Upper lobe of right lung (tissue), 1 donor: Measurements from ENCODE around the gene MMEL1. TPM values are rescaled to one million over a fixed set of nuclear protein-coding genes. Genes with fewer than 3 reads are reported as not detected.

ENCODE experiments used
- ATAC-seq: fragments of 200-7000 bp; cut with Tn5 transposase; one replicate; pipeline ENCODE4 v1.9.1; 2020; ENCODE audit warnings: mild to moderate bottlenecking, moderate library complexity
- DNase-seq: peaks from one replicate; pipeline ENCODE4 v3.0.0-alpha.2; 2020
- H3K27ac ChIP-seq: fragments of 200-600 bp; one replicate; pipeline ENCODE4 v1.8.0; 2022
- H3K27me3 ChIP-seq: fragments of 200-600 bp; one replicate; pipeline ENCODE4 v1.8.0; 2022; ENCODE audit warnings: mild to moderate bottlenecking
- H3K36me3 ChIP-seq: fragments of 200-600 bp; one replicate; pipeline ENCODE4 v1.8.0; 2022
- H3K4me1 ChIP-seq: fragments of 200-600 bp; one replicate; pipeline ENCODE4 v1.8.0; 2022
- H3K4me3 ChIP-seq: fragments of 200-600 bp; one replicate; pipeline ENCODE4 v1.8.0; 2022; ENCODE audit warnings: mild to moderate bottlenecking
- H3K9me3 ChIP-seq: fragments of 200-600 bp; one replicate; pipeline ENCODE4 v1.8.0; 2022
- intact Hi-C: fragments of 100-400 bp; cut with DNase I; formaldehyde crosslinking; loops from one replicate; pipeline ENCODE4 v1.11.0; 2022
- total RNA-seq: library from RNA; stranded (reverse); fragmentation: NEBNext Ultra II Directional; extraction: Animal tissue kit (Norgen Biotek cat#: 25700); gene quantifications from one replicate; pipeline ENCODE4 v1.2.1, GENCODE V29; 2021
- TF ChIP-seq, protein P1 (sequence below): fragments of 200-600 bp; IDR thresholded peaks from one replicate; pipeline ENCODE4 v1.8.0; 2022; ENCODE audit warnings: antibody characterized with exemption
- donor health status: DM: no; HTN: yes; CAD: no; lungs with severe emphysema.

MMEL1 gene
- total RNA-seq, 1 donor from 2014 or later, result 3.2 TPM

DNA sequence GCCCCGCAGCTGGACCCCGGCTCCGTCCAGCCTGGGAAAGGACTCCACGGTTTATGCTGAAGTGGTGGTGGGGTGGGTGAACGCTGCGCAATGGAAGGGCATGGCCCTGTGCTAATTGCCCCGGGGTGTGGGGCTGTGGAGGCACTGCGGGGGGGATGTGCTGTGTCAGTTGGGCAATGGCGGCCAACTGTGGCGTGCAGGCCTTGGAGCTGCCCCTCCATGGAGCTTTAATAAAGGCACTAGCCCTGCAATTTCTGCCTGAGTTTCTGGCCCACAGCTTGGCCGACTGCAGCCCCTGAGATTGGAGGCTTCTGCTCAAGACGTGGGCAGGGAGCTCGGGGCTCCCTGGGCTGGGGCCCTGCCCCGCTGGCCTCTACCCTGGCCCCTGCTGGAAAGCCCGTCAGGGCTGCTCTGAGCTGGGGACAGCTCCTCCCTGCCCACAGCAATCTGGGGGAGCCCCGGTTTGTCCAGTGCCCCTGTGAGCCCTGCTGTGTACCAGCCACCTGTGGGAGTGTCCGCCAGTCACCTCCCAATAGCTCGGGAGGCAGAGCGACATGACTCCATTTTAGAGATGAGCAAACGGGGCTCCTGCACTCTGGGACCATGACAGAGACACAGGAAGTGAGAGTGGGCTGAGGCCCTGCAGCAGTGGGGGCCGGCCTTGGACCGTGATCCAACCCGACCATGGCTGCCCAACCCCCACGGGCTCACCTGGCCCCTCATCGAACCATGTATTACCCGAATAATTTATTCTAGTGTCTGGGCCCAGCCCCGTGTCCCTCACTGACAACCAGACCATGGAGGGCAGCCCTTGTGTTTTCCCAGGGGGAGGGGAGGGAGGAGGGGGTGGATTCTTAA, 85.4 kb downstream of the MMEL1 start:
- H3K9me3 ChIP-seq, result no peaks in the 10 kb centered on the region
- H3K27me3 ChIP-seq, result no peaks in the 10 kb centered on the region
- intact Hi-C loops, result loop anchor here (10.0 kb wide), 1 partner anchor 133 kb away; the partner anchor contains the start of gene PEX10
- TF ChIP-seq, protein P1, sequence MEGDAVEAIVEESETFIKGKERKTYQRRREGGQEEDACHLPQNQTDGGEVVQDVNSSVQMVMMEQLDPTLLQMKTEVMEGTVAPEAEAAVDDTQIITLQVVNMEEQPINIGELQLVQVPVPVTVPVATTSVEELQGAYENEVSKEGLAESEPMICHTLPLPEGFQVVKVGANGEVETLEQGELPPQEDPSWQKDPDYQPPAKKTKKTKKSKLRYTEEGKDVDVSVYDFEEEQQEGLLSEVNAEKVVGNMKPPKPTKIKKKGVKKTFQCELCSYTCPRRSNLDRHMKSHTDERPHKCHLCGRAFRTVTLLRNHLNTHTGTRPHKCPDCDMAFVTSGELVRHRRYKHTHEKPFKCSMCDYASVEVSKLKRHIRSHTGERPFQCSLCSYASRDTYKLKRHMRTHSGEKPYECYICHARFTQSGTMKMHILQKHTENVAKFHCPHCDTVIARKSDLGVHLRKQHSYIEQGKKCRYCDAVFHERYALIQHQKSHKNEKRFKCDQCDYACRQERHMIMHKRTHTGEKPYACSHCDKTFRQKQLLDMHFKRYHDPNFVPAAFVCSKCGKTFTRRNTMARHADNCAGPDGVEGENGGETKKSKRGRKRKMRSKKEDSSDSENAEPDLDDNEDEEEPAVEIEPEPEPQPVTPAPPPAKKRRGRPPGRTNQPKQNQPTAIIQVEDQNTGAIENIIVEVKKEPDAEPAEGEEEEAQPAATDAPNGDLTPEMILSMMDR, result no peak
- peak overlapping the region; percentile 97 for H3K27ac ChIP-seq
- no peaks in the 10 kb centered on the region for H3K36me3 ChIP-seq
- H3K4me1 ChIP-seq, result peaks cover 38% of the 10 kb centered on the region
- DNase-seq, result no peak
- no peak for ATAC-seq
- H3K4me3 ChIP-seq, result peak overlapping the region; percentile 85

DNA sequence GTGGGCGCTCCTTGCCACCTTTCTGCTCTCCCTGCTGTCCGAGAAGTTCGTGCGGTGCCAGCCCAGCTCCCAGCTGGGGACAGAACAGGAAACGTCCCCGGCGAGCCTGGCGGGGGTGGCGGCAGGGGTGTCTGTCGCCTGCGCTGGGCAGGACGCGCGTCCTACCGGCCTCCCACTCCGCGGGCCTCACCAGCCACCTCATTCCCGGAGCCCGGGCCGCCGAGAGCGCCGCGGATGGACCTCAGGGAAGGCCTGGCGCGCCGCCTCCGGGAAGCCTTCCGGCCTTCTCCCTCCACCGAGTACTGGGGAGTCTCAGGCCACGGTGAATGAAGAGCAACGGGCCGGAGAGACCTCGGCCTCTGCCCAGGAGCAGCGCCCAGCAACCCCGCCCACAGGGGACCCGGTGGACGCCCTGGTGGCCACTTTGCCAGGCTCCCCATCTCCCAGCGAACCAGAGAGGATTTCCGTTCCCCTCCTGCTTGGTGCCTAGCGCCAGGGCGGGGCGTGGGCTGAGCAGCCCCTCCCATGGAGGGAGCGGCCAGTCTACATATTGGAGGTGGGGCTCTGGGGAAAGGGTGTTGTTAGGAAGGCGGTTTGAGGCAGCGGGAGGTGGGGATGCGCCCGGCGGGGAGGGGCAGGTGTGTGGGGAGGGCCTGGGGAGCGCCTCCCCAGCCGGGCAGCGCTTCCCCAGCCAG, 86.2 kb downstream of the MMEL1 start:
- intact Hi-C loops, result loop anchor here (10.0 kb wide), 1 partner anchor 132 kb away; the partner anchor contains the start of gene PEX10
- Histone ChIP-seq H3K4me3 (peak overlapping the region; percentile 85), H3K9me3 (no peaks in the 10 kb centered on the region), H3K36me3 (no peaks in the 10 kb centered on the region), H3K4me1 (peaks cover 40% of the 10 kb centered on the region), H3K27me3 (no peaks in the 10 kb centered on the region), H3K27ac (peak overlapping the region; percentile 97)
- TF ChIP-seq, protein P1, result no peak
- peak; percentile 75 for ATAC-seq
- DNase-seq, result peak; percentile 94

DNA sequence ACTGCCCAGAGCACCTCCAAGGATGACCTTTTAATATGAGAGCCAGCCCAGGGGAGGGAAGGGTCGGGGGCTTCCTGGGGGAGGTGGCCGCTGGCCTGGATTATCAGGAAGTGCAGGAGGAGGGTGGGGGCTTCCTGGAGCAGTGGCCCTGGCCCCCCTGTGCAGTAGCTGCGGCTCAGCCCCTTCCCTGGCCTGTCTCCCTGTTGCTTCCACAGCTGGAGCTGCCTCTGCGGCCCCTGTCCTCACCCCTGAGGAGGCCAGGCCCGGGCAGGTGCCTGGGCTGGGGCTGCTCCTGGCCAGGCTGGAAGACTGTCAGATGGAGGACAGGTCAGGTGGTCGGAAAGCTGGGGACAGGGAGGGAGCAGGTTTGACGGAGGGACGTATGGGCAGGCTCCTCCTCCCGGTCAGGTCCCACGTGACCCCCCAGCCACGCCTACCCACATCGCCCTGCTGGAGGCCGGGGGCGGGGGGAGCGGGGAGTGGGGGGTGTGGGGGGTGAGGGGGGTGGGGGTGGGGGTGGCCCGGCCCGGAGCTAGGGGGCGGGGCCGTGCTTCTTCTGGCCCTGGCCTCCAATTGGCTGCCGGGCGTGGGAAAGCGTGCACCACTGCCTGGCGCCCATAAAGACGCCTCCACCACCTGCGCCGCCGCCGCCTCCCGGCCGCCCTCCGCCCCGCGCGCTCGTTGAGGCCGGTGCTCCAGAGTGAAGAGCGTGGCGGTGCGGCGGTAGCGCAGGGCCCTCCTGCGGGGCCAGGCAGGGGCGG, 86.9 kb downstream of the MMEL1 start:
- TF ChIP-seq, protein P1, result no peak
- intact Hi-C loops, result loop anchor here (10.0 kb wide), 1 partner anchor 131 kb away; the partner anchor contains the start of gene PEX10
- Histone ChIP-seq H3K4me1 (peaks cover 42% of the 10 kb centered on the region), H3K36me3 (no peaks in the 10 kb centered on the region), H3K27me3 (peaks cover 2% of the 10 kb centered on the region), H3K9me3 (no peaks in the 10 kb centered on the region), H3K4me3 (peak overlapping the region; percentile 85), H3K27ac (peak overlapping the region; percentile 97)
- DNase-seq, result peak; percentile 97
- ATAC-seq, result peak; percentile 76

DNA sequence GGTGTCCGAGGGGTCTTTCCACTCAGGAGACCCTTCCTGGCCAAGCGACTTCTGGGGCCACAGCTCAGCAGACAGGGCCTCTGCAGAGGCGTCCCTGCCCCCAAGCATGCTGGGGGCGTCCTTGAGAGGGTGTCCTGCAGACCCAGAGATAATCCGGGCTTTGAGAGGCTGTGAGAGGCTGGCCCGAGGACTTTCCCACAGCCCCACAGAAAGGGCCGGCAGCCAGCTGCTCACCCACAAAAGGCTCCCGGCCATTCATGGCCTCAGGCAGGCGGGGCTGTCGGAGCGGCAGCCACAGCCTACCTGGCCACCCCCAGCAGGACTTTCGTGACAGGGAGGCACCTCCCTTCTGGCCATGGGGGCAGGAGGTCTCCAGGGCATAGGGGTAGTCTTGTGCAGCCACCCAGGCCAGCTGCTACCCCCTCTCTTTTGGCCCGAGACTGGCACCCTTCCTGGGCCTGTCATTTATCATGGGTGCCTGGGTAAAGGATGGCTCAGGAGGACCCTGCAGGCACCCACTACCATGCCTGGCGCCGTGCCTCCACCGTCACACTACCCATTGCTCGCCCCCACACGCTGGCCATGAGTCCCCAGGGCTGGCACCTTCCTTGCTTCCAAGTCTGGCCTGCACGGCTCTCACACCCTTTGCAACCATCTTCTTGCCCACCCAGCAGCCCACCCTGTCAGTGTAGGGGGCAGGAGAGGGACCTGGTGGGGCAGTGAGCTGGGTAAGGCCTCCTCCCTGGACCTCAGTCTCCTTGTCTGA, 87.8 kb downstream of the MMEL1 start:
- Histone ChIP-seq H3K27ac (peak overlapping the region; percentile 72), H3K36me3 (no peaks in the 10 kb centered on the region), H3K9me3 (no peaks in the 10 kb centered on the region), H3K4me1 (peaks cover 42% of the 10 kb centered on the region), H3K4me3 (no peak overlapping the region), H3K27me3 (peaks cover 11% of the 10 kb centered on the region)
- ATAC-seq (no peak), DNase-seq (no peak)
- intact Hi-C loops, result loop anchor here (10.0 kb wide), 1 partner anchor 130 kb away; the partner anchor contains the start of gene PEX10
- TF ChIP-seq, protein P1, result no peak
